IPS-18a (cell line): ENCODE results near the gene ABHD1.
"Not testable (repeated sequence)": the region's sequence is repeated elsewhere in the genome, so short reads cannot be mapped to it uniquely, and the experiment has no call there.

Experiments
- H3K27ac ChIP-seq: one replicate; pipeline ENCODE4 v1.5.1; 2013; ENCODE audit warnings: low read length
- H3K27me3 ChIP-seq: one replicate; pipeline ENCODE4 v1.6.1; 2013; ENCODE audit warnings: mild to moderate bottlenecking, low read length; ENCODE audit not compliant: control insufficient read depth, insufficient read depth
- H3K36me3 ChIP-seq: one replicate; pipeline ENCODE4 v1.6.1; 2013; ENCODE audit warnings: low read depth, low read length; ENCODE audit not compliant: control insufficient read depth
- H3K4me1 ChIP-seq: one replicate; pipeline ENCODE4 v1.6.1; 2013; ENCODE audit warnings: low read depth, low read length; ENCODE audit not compliant: control insufficient read depth
- H3K4me3 ChIP-seq: one replicate; pipeline ENCODE4 v1.5.1; 2013; ENCODE audit warnings: low read length
- H3K9ac ChIP-seq: one replicate; pipeline ENCODE4 v1.6.1; 2013; ENCODE audit warnings: mild to moderate bottlenecking, low read length, moderate library complexity
- H3K9me3 ChIP-seq: one replicate; pipeline ENCODE4 v1.6.1; 2013; ENCODE audit warnings: low read depth, low read length; ENCODE audit not compliant: control insufficient read depth

The ABHD1 gene

DNA sequence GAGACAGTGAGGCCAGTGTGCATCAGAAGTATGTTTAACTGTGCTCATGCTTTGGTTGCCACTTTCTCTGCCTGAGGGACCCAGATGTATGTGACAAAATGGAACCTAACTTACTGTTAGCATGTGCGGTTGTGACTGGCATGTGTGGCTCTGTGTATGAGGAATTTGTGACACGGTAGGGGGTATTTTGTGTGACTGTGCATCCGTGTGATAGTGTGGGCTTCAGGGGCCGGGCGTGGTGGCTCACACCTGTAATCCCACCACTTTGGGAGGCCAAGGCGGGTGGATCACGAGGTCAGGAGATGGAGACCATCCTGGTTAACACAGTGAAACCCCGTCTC lies 4.3 kb upstream of the ABHD1 start:
- H3K36me3 ChIP-seq, H3K27ac ChIP-seq, H3K4me1 ChIP-seq, H3K9me3 ChIP-seq, H3K9ac ChIP-seq: not testable (repeated sequence)
- Histone ChIP-seq H3K27me3 (peaks cover 71% of the 10 kb centered on the region), H3K4me3 (peak overlapping the region; percentile 55)

DNA sequence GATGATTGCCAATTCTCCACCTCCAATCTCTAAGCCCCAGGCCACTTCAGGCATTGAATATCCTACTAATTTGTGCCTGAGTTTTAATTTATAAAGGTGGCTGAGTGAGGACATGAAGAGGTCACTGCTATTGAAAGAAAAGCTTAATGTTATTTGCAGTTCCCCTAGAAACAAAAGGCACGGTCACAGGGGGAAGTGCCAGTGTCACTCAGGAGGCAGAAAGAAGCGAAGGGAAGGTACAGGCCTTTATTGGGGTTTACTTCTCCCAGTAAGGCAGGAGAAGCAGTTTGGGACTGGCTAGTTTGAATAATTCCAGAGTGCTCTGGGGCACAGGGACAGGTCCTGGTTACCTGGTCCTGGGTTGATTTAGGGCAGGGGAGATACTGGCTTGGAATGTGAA lies 1.7 kb upstream of the ABHD1 start:
- peaks cover 75% of the 10 kb centered on the region for H3K27me3 ChIP-seq
- no peak overlapping the region for H3K4me3 ChIP-seq
- H3K27ac ChIP-seq = no peak overlapping the region
- peaks cover 4% of the 10 kb centered on the region for H3K4me1 ChIP-seq
- no peaks in the 10 kb centered on the region for H3K36me3 ChIP-seq
- H3K9ac ChIP-seq = no peak overlapping the region
- H3K9me3 ChIP-seq = no peaks in the 10 kb centered on the region

DNA sequence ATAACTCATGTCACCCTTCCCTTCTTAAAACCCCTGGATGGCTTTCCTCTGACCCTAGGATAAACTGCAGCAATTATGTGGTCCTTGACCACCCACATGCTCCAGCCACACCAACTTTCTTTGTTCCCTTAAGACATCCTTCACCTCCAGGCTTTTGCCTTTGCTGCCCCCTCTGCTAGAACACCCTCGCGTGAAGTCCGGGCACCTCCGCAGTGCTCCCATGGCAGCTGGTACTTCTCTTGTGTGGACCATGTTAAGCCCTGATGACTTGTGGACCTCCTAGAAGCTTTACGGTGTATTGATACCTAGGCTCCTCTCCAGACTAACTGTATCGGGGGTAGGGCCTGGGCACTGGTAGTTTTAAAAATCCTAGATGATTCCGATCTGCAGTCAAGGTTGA lies 824 bp upstream of the ABHD1 start:
- Histone ChIP-seq H3K27ac (no peak overlapping the region), H3K9me3 (no peaks in the 10 kb centered on the region), H3K4me1 (peaks cover 4% of the 10 kb centered on the region), H3K36me3 (no peaks in the 10 kb centered on the region), H3K4me3 (no peak overlapping the region), H3K9ac (no peak overlapping the region), H3K27me3 (peaks cover 66% of the 10 kb centered on the region)

DNA sequence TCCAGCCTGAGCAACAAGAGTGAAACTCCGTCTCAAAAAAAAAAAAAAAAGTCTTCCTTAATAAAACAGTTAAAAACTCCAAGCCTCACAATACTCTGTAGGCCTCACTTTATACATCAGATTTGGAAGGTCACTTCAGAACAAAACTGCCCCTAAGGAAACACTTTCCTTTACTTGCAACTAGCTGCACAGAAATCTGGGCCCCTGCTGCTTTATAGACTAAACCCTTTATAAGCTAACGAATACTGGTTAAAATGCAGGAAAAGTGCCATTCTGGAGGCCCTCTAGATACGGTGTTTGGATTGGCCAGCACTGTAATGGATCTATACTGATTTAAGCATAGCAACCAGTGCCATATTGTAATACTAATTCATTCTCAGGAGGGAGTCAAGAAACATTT lies 1.5 kb downstream of the ABHD1 start:
- Histone ChIP-seq H3K9me3 (no peaks in the 10 kb centered on the region), H3K27ac (no peak overlapping the region), H3K27me3 (peaks cover 44% of the 10 kb centered on the region), H3K4me3 (no peak overlapping the region), H3K9ac (no peak overlapping the region), H3K4me1 (no peaks in the 10 kb centered on the region), H3K36me3 (no peaks in the 10 kb centered on the region)

DNA sequence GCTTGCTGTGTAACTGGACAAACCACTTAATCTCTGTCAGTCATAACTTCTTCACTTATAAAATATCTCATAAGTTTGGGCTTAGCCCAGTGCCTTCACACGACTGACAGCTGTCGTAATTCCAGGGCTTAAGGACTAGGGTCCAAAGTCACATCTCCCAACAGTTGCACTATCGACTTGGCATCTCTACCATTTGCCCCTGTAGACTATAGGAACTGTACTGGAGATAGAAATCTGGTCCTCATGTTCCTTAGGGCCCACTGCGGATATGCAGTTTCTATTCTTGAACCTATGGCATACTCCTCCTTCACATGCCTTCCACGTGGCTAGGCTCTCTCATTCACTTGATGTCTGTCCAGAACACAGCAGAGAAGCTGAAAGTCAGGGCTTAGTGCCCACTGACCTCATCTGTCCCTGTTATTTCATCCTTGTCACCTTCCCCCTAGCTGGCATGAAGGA lies 2.7 kb downstream of the ABHD1 start:
- peaks cover 33% of the 10 kb centered on the region for H3K27me3 ChIP-seq
- H3K9ac ChIP-seq = no peak overlapping the region
- peaks cover 7% of the 10 kb centered on the region for H3K36me3 ChIP-seq
- H3K4me3 ChIP-seq = no peak overlapping the region
- H3K9me3 ChIP-seq = no peaks in the 10 kb centered on the region
- H3K4me1 ChIP-seq = no peaks in the 10 kb centered on the region
- H3K27ac ChIP-seq = no peak overlapping the region

DNA sequence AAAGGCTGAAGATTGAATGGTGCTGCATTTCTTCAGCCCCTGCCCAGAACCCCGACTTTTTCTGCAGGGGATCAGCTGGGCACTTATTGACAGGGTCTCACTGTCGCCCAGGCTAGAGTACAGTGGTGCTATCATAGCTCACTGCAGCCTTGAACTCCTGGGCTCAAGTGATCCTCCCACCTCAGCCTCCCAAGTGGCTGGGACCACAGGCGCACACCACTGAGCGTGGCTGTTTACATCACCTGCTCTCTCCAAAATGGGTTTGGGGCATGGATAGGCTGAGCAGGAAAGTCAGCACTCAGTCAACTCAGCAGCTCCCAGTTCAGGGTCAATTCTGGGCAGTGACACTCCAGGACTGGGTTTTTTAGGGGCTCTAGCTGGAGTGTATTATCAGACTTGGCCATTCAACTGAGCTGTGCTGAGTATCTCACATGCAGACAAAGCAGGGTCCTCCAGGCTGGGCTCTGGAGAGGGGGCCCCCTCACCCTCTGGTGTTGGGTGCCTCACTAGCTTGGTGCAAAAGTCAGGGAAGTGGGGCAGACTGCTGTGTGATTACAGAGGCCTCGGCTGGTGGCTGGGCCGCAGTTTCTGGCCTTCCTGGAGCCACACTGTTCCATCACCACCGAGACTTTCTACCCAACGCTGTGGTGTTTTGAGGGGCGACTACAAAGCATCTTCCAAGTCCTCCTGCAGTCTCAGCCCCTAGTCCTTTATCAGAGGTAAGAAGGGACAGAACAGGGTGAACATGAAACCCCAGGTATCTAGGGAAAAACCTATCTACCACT lies 4.5 kb downstream of the ABHD1 start:
- H3K9me3 ChIP-seq = no peaks in the 10 kb centered on the region
- H3K27ac ChIP-seq = no peak overlapping the region
- H3K4me3 ChIP-seq = no peak overlapping the region
- H3K4me1 ChIP-seq = peaks cover under 1% of the 10 kb centered on the region
- peaks cover 15% of the 10 kb centered on the region for H3K27me3 ChIP-seq
- H3K9ac ChIP-seq = no peak overlapping the region
- peaks cover 14% of the 10 kb centered on the region for H3K36me3 ChIP-seq

DNA sequence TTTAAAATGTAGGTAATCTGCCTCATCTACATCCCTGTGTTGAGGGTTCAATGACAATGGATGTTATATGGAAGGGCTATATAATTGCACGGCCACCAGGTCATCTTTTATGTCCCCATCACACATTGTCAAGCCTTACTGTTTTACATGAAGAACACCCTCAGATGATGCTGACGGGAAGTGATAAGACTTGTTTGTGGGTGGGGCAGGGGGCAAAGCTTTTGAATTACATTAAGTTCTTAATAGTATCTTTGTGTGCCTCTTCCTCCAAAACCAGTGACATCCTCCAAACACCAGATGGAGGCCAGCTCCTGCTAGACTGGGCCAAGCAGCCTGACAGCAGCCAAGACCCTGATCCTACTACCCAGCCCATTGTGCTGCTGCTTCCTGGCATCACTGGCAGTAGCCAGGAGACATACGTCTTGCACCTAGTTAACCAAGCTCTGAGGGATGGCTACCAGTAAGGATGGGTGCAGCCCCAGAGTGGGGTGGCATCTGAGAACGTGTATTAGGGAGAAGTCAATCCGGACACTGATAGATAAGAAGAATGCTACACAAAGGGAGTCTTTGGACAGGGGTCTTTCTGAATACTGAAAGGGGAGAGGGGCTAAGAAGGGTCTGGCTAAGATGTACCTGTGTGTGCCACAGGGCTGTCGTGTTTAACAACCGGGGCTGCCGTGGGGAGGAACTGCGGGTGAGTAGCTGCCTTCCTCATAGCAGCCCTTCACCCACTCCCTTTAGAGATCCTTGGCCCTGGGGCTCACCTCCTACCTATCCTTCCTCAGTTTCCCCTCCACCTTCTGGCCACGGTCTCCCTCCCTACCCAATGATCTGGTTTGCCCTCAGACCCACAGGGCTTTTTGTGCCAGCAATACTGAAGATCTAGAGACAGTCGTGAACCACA lies 5.3 kb downstream of the ABHD1 start:
- Histone ChIP-seq H3K4me3 (no peak overlapping the region), H3K27ac (no peak overlapping the region), H3K9me3 (no peaks in the 10 kb centered on the region), H3K27me3 (peaks cover 9% of the 10 kb centered on the region), H3K9ac (no peak overlapping the region), H3K4me1 (peaks cover 6% of the 10 kb centered on the region), H3K36me3 (peaks cover 14% of the 10 kb centered on the region)

DNA sequence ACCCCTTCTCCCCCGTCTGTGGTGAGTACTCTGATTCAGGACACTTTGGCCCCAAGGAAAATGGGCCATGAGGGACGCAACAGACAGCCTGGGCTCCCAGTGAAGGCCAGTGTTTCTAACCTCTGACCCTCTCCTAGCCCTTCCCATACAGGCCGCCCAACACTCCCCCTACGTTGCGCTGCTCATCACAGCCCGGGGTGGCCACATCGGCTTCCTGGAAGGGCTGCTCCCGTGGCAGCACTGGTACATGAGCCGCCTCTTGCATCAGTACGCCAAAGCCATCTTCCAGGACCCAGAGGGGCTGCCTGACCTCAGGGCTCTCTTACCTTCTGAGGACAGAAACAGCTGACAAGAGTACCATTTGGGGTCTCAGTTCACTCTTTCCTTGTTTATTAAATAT lies 6.8 kb downstream of the ABHD1 start:
- H3K27ac ChIP-seq = no peak overlapping the region
- peaks cover 6% of the 10 kb centered on the region for H3K4me1 ChIP-seq
- no peak overlapping the region for H3K4me3 ChIP-seq
- no peak overlapping the region for H3K9ac ChIP-seq
- no peaks in the 10 kb centered on the region for H3K27me3 ChIP-seq
- no peaks in the 10 kb centered on the region for H3K9me3 ChIP-seq
- peaks cover 14% of the 10 kb centered on the region for H3K36me3 ChIP-seq

DNA sequence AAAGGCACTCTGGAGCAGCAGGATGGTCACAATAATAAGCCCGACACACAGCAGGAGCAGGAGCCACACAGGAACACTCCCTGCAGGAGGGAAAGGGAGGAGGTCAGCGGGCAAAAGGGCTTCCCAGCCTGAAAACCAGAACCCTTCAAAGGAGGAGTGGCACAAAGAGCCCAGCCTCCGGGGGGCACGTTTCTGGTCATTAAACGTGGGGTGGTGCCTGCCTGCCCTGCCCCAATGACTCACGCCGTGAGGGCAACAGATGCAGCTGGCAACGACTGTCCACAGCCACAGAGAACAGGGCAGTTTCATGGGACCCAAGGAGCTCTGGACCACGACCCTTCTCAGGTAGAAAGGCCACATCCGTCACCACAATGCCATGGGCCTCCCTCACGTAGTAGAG lies 7.8 kb downstream of the ABHD1 start:
- Histone ChIP-seq H3K9ac (no peak overlapping the region), H3K9me3 (no peaks in the 10 kb centered on the region), H3K27ac (no peak overlapping the region), H3K4me1 (peaks cover 6% of the 10 kb centered on the region), H3K27me3 (no peaks in the 10 kb centered on the region), H3K36me3 (peaks cover 14% of the 10 kb centered on the region), H3K4me3 (no peak overlapping the region)

DNA sequence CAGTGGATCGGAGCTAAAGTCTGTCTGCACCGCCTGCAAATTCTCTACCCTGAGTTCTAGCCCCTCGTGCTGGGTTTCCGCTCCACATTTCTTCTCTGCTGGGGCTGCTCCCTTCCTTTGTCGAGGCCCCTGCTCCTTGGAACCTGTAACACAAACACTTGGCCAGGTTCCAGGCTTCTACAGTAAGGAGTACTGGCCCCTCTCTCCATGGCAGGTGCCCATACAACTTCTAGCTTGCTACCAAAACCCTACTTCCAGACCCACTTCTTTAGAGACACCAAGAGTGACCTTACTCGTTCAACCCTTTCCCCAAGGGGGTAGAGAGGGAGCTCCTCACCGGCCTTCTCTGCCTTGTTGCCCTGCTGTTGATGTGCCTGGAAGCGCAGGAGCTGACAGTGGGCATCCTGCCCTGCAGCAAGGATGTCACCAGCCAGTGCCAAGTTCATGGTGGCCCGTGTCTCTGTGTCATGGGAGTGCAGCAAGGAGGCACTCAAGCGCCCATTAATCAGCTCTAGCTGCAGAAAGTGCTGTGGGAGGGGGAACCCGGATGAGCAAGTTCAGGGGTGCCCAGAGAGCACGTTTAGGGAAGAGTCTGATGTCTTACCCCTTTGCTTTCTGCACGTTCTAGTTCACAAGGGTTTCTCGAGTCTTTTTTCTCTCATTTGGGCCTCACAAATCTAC lies 9.7 kb downstream of the ABHD1 start:
- H3K9ac ChIP-seq = peak overlapping the region; percentile 72
- H3K36me3 ChIP-seq = peaks cover 14% of the 10 kb centered on the region
- no peak overlapping the region for H3K27ac ChIP-seq

DNA sequence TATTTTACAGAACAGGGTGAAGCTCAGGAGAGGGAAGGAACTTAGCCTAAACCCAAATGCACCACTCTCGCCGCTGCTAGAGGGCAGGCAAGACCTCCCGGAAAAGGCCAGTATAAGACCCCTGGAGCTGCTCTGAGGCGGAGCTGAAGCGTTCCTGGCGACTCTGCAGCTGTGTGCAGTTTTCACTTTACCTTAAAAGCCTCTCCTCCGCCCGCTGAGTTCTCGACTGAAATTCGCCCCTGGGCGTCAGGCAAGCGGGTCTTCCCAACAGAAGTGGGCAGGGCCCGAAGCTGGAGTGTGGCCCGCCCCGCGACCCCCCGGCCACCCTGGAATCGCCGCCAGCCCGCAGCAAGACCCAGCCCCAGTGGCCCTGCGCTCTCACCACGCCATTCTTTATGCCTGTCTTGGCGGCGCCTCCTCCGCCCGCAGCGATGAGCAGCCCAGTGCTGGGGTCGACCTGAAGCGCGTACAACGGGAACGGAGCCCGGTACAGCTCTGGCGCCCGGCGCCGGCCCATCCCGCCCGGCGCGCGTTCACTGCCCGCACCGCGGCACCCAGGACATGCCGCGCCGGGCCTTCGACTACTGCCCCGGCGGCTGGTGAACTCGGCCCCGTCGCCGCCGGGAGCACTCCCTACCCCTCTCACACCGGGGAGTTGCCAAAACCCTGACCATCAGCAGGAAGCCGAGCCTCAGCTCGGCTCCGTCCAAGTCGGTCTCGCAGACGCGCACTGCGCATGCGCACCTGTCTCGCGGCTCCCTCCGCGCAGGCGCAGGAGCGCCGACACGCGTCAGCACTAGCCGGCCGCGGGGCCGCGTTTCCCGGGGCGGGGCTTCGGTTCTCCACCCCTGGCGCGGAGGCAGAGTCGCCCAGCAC lies 10.5 kb downstream of the ABHD1 start, which contains the start of gene PREB:
Gene PREB, minus strand, starts transcription at position 732 of the 876 bp plus-strand sequence. Its CDS starts 215 bp downstream, at position 517.
- no peak within 1 kb of the TSS for H3K27ac ChIP-seq
- H3K9ac ChIP-seq = peak within 1 kb of the TSS; percentile 72
- H3K4me1 ChIP-seq = peaks cover 6% of the 10 kb centered on the region
- H3K4me3 ChIP-seq = peak within 1 kb of the TSS; percentile 89
- no peaks in the 10 kb centered on the region for H3K9me3 ChIP-seq
- H3K36me3 ChIP-seq = peaks cover 14% of the 10 kb centered on the region
- H3K27me3 ChIP-seq = no peaks in the 10 kb centered on the region

More for the DNA sequence above, 9.7 kb downstream of the ABHD1 start:
- Histone ChIP-seq H3K4me1 (peaks cover 6% of the 10 kb centered on the region), H3K27me3 (no peaks in the 10 kb centered on the region), H3K9me3 (no peaks in the 10 kb centered on the region), H3K4me3 (peak overlapping the region; percentile 89)
